A673 (cell line): ENCODE results near the gene DDR2. TPM values are rescaled to one million over a fixed set of nuclear protein-coding genes. Genes with fewer than 3 reads are reported as not detected.

Experiments
- BruUV-seq: library from RNA; stranded (reverse); fragments of 400-500 nt; replicated peaks from 2 replicates; lab custom pipeline; 2021; lab: Mats Ljungman, UMichigan
- CTCF ChIA-PET: fragments of 300-600 bp; sonication (Branson Sonifier 250); formaldehyde crosslinking; loops from one replicate; lab custom pipeline; 2022; ENCODE audit warnings: antibody characterized with exemption; lab: Charles Lee
- POLR2A ChIA-PET: fragments of 300-600 bp; sonication (Branson Sonifier 250); formaldehyde crosslinking; loops from one replicate; lab custom pipeline; 2022; ENCODE audit warnings: antibody characterized with exemption; ENCODE audit not compliant: low non-redundant PET; lab: Charles Lee
- DNase-seq: peaks from one replicate; pipeline ENCODE4 v3.0.0-alpha.2; 2015; ENCODE audit warnings: low spot score
- H3K27ac ChIP-seq: fragments of 200-600 bp; sonication (generic); 2 replicates; pipeline ENCODE4 v1.5.1; 2016; ENCODE audit warnings: mixed run types, low read depth, mild to moderate bottlenecking, mixed read lengths, antibody characterized with exemption, low read length; ENCODE audit not compliant: poor library complexity, severe bottlenecking
- H3K27me3 ChIP-seq: fragments of 200-600 bp; sonication (generic); replicated peaks from 2 replicates; pipeline ENCODE4 v1.6.1; 2017; ENCODE audit warnings: mixed run types, low read depth, mild to moderate bottlenecking, mixed read lengths, antibody characterized with exemption, low read length; ENCODE audit not compliant: insufficient read depth, poor library complexity
- H3K36me3 ChIP-seq: fragments of 200-600 bp; sonication (generic); 2 replicates; pipeline ENCODE4 v1.6.1; 2016; ENCODE audit warnings: mixed run types, mild to moderate bottlenecking, mixed read lengths, antibody characterized with exemption, low read length; ENCODE audit not compliant: insufficient read depth, poor library complexity, severe bottlenecking
- H3K4me1 ChIP-seq: fragments of 200-600 bp; sonication (generic); 2 replicates; pipeline ENCODE4 v1.6.1; 2017; ENCODE audit warnings: mixed run types, mild to moderate bottlenecking, mixed read lengths, antibody characterized with exemption, low read length; ENCODE audit not compliant: insufficient read depth, poor library complexity, severe bottlenecking
- H3K4me3 ChIP-seq: fragments of 200-600 bp; sonication (generic); 2 replicates; pipeline ENCODE4 v1.5.1; 2016; ENCODE audit warnings: low read depth, mixed run types, mild to moderate bottlenecking, mixed read lengths, low read length; ENCODE audit not compliant: poor library complexity, severe bottlenecking
- H3K9me3 ChIP-seq: fragments of 200-600 bp; sonication (generic); 2 replicates; pipeline ENCODE4 v1.6.1; 2016; ENCODE audit warnings: mixed run types, low read depth, mild to moderate bottlenecking, mixed read lengths, antibody characterized with exemption, low read length; ENCODE audit not compliant: poor library complexity, severe bottlenecking
- EZH2 ChIP-seq: fragments of 200-600 bp; sonication (generic); IDR thresholded peaks from 2 replicates; pipeline ENCODE4 v1.6.1; 2017; ENCODE audit warnings: borderline replicate concordance, low read depth, mild to moderate bottlenecking, mixed read lengths, antibody characterized with exemption, low read length; ENCODE audit not compliant: poor library complexity, severe bottlenecking
- intact Hi-C: fragments of 100-400 bp; cut with micrococcal nuclease; formaldehyde crosslinking; loops from one replicate; pipeline ENCODE4 v1.10.0; 2022; ENCODE audit not compliant: unreplicated experiment
- total RNA-seq: library from RNA; stranded (reverse); gene quantifications from 2 replicates; pipeline ENCODE4 v1.2.3, GENCODE V29; 2021
- TF ChIP-seq, protein P1 (sequence below): fragments of 300-800, 200-600 bp; sonication (generic); conservative IDR thresholded peaks from 2 replicates; pipeline ENCODE4 v1.5.1; 2017; ENCODE audit warnings: low read depth, mild to moderate bottlenecking, antibody characterized with exemption, low read length, moderate library complexity, mixed read lengths

Gene DDR2
- total RNA-seq, 1 experiment from 2014 or later, result 121 TPM

DNA sequence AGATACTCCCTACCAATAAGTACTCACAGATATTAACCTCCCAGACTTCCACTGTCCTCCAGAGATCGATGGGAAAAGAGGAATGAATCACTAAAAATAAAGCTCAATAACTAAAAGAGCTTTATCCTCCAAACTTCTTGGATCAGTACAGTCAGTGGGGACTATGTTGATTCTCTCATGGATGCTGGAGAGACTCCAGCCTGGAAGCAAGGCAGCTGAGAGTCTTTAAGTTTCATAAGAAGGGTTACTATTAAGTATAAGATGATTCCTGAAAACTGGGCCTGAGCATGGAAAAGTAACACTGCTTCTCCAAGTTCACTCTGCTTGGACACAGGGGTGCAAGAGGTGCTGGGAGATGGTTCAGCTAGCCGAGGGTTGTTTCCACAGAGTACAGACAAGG is 6.2 kb upstream of the DDR2 start:
- Histone ChIP-seq H3K27ac (no peak overlapping the region), H3K4me1 (peaks cover 41% of the 10 kb centered on the region), H3K4me3 (no peak overlapping the region), H3K27me3 (no peaks in the 10 kb centered on the region), H3K36me3 (no peaks in the 10 kb centered on the region), H3K9me3 (no peaks in the 10 kb centered on the region)
- TF ChIP-seq, protein P1, sequence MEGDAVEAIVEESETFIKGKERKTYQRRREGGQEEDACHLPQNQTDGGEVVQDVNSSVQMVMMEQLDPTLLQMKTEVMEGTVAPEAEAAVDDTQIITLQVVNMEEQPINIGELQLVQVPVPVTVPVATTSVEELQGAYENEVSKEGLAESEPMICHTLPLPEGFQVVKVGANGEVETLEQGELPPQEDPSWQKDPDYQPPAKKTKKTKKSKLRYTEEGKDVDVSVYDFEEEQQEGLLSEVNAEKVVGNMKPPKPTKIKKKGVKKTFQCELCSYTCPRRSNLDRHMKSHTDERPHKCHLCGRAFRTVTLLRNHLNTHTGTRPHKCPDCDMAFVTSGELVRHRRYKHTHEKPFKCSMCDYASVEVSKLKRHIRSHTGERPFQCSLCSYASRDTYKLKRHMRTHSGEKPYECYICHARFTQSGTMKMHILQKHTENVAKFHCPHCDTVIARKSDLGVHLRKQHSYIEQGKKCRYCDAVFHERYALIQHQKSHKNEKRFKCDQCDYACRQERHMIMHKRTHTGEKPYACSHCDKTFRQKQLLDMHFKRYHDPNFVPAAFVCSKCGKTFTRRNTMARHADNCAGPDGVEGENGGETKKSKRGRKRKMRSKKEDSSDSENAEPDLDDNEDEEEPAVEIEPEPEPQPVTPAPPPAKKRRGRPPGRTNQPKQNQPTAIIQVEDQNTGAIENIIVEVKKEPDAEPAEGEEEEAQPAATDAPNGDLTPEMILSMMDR, result no peak
- TF ChIP-seq EZH2, result no peak
- POLR2A ChIA-PET, result no interaction called here
- no peak for DNase-seq
- intact Hi-C loops, result no loop called here
- no TSS peak for BruUV-seq
- CTCF ChIA-PET, result interaction anchor here (0.8 kb wide), 1 partner anchor 107 kb away, joined by 3 read pairs; no protein-coding TSS in a partner anchor

DNA sequence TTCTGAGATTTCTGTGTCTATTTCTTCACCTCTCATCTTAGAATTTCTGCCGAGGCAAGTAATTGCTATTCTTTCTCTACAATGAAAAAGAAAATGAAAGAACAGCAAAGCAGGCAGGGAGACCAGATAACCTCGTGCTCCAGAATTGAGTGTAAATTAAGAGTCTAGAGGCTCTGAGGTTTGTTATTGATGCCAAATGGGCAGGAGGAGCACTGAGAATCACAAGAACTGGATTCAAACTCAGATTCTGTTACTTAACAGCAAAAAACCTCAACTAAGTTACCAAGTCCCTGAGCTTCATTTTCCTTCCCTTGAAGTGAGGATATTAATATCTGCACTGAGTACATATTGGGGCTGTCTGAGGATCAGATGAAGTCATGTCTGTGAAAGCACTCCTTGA is 5.5 kb upstream of the DDR2 start:
- intact Hi-C loops, result no loop called here
- POLR2A ChIA-PET, result no interaction called here
- TF ChIP-seq EZH2, result no peak
- TF ChIP-seq, protein P1, result no peak
- H3K27ac ChIP-seq, result peak overlapping the region; percentile 35
- H3K27me3 ChIP-seq, result no peaks in the 10 kb centered on the region
- no peak for DNase-seq
- no peaks in the 10 kb centered on the region for H3K9me3 ChIP-seq
- BruUV-seq, result no TSS peak
- CTCF ChIA-PET, result interaction anchor here (0.8 kb wide), 1 partner anchor 106 kb away, joined by 3 read pairs; no protein-coding TSS in a partner anchor
- no peaks in the 10 kb centered on the region for H3K36me3 ChIP-seq
- H3K4me3 ChIP-seq, result no peak overlapping the region
- peaks cover 46% of the 10 kb centered on the region for H3K4me1 ChIP-seq

DNA sequence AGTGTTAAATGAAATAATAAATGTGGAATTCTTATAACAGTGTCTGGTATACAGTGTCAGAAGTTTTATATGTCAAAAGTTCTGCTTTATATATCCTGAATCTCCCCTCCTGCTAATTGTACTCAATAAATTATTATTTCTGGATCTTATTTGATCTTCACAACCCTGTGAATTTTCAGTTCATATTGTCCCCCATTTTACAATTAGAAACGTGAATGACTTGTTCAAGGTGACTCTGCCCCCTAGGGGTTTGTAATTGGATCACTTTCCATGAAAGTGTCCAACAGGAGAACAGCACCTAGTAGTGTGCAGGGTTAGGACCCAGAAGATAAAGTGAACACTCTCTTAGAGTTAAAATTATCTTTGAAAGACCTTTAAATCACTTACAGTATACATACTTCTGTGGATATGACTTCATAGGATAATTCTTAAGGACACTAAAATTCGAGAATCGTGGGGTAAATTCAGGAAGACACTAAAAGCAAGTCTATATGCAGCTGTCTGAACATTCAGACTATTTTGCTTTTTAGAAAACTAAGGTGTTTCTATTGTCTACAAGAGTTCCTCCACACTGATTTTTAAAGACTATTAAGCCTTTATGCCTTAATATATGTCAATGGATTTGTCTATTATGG is 4.5 kb upstream of the DDR2 start:
- peak; percentile 76 for DNase-seq
- Histone ChIP-seq H3K4me1 (peaks cover 46% of the 10 kb centered on the region), H3K27ac (no peak overlapping the region), H3K36me3 (no peaks in the 10 kb centered on the region), H3K27me3 (no peaks in the 10 kb centered on the region), H3K4me3 (no peak overlapping the region), H3K9me3 (no peaks in the 10 kb centered on the region)
- no TSS peak for BruUV-seq
- intact Hi-C loops, result no loop called here
- TF ChIP-seq EZH2, result no peak
- TF ChIP-seq, protein P1, result peak; percentile 69
- ChIA-PET CTCF (no interaction called here), POLR2A (no interaction called here)
